Endothelial cell of umbilical vein (primary cell): Measurements from ENCODE around the gene ZNF850. TPM values are rescaled to one million over a fixed set of nuclear protein-coding genes. Genes with fewer than 3 reads are reported as not detected.

ENCODE experiments used
- BruUV-seq: library from RNA; stranded (reverse); fragments of 400-500 nt; replicated peaks from 2 replicates; lab custom pipeline; 2021; lab: Mats Ljungman, UMichigan
- CTCF ChIA-PET: fragments of 300-600, 350-600 bp; sonication (Branson Sonifier 250); formaldehyde crosslinking; loops from one replicate; lab custom pipeline; 2021; ENCODE audit warnings: antibody characterized with exemption, inconsistent platforms; lab: Charles Lee
- POLR2A ChIA-PET: fragments of 300-600, 350-600 bp; sonication (Branson Sonifier 250); formaldehyde crosslinking; loops from one replicate; lab custom pipeline; 2021; ENCODE audit warnings: antibody characterized with exemption, inconsistent platforms; lab: Charles Lee
- DNase-seq: peaks from one replicate; pipeline ENCODE4 v3.0.0-alpha.2; 2011; ENCODE audit warnings: low read depth, low spot score
- FAIRE-seq: peaks from 2 replicates; lab custom pipeline; 2011; peaks lifted over from hg19 to GRCh38; lab: Jason Lieb, UNC
- H2AFZ ChIP-seq: 2 replicates; pipeline ENCODE4 v1.6.0; 2012; ENCODE audit warnings: low read depth, low read length, control low read depth, inconsistent platforms
- H3K27ac ChIP-seq: 2 replicates; pipeline ENCODE4 v1.5.1; 2011; ENCODE audit warnings: low read depth, mild to moderate bottlenecking, control low read depth, low read length, moderate library complexity; ENCODE audit not compliant: insufficient read depth
- H3K27me3 ChIP-seq, 2 experiments: 2 replicates each; pipeline versions ENCODE4 v1.6.0 to v1.6.1; 2011; ENCODE audit warnings: low read length in 2 of 2, mixed read lengths in 1 of 2; ENCODE audit not compliant: control insufficient read depth in 2 of 2, insufficient read depth in 2 of 2
- H3K36me3 ChIP-seq, 2 experiments: 2 replicates in 1 of 2; 3 replicates in 1 of 2; pipeline ENCODE4 v1.5.1; 2011; ENCODE audit warnings: low read length in 2 of 2, mild to moderate bottlenecking in 1 of 2, moderate library complexity in 1 of 2; ENCODE audit not compliant: control insufficient read depth in 2 of 2, insufficient read depth in 2 of 2; ENCODE audit errors: extremely low read depth in 1 of 2
- H3K4me1 ChIP-seq: 3 replicates; pipeline ENCODE4 v1.5.1; 2011; ENCODE audit warnings: mild to moderate bottlenecking, low read length; ENCODE audit not compliant: control insufficient read depth, insufficient read depth; ENCODE audit errors: extremely low read depth
- H3K4me2 ChIP-seq: 2 replicates; pipeline ENCODE4 v1.6.1; 2011; ENCODE audit warnings: low read length, control low read depth, mixed read lengths; ENCODE audit not compliant: insufficient read depth
- H3K4me3 ChIP-seq, 3 experiments: fragments of 200-600 bp in 1 of 3; sonication (generic), shearing (Covaris generic) in 1 of 3; replicated peaks in 1 of 3; 2 replicates each; pipeline ENCODE4 v1.5.1; 2011 to 2016; ENCODE audit warnings: control low read depth in 3 of 3, low read length in 3 of 3, mild to moderate bottlenecking in 2 of 3, inconsistent platforms in 1 of 3, low read depth in 1 of 3, moderate library complexity in 1 of 3; ENCODE audit not compliant: insufficient read depth in 1 of 3
- H3K79me2 ChIP-seq: 2 replicates; pipeline ENCODE4 v1.6.0; 2012; ENCODE audit warnings: low read length, inconsistent platforms; ENCODE audit not compliant: control insufficient read depth, insufficient read depth
- H3K9ac ChIP-seq: replicated peaks from 2 replicates; pipeline ENCODE3; 2011; ENCODE audit warnings: low read length, control low read depth; ENCODE audit not compliant: insufficient read depth; ENCODE audit errors: extremely low read depth
- H3K9me1 ChIP-seq: replicated peaks from 3 replicates; pipeline ENCODE4 v1.6.0; 2011; ENCODE audit warnings: mild to moderate bottlenecking, low read length; ENCODE audit not compliant: control insufficient read depth, insufficient read depth; ENCODE audit errors: extremely low read depth
- H3K9me3 ChIP-seq: replicated peaks from 2 replicates; pipeline ENCODE4 v1.5.1; 2012; ENCODE audit warnings: low read length, inconsistent platforms; ENCODE audit not compliant: control insufficient read depth, insufficient read depth
- H4K20me1 ChIP-seq: replicated peaks from 2 replicates; pipeline ENCODE3; 2011; ENCODE audit warnings: mild to moderate bottlenecking, low read length; ENCODE audit not compliant: control insufficient read depth, insufficient read depth; ENCODE audit errors: extremely low read depth
- CTCF ChIP-seq, 2 donors: IDR thresholded peaks; 1 replicate in 1 of 2; 2 replicates in 1 of 2; pipeline ENCODE4 v1.5.1; 2011; ENCODE audit warnings: low read length in 2 of 2, mild to moderate bottlenecking in 2 of 2, moderate library complexity in 2 of 2, control low read depth in 1 of 2, inconsistent platforms in 1 of 2, low read depth in 1 of 2; ENCODE audit not compliant: insufficient read depth in 1 of 2; ENCODE audit errors: extremely low read depth in 1 of 2
- EZH2 ChIP-seq: IDR thresholded peaks from 2 replicates; pipeline ENCODE4 v1.6.1; 2012; ENCODE audit warnings: borderline replicate concordance, low read depth, mild to moderate bottlenecking, moderate library complexity, low read length, inconsistent platforms; ENCODE audit not compliant: severe bottlenecking
- FOS ChIP-seq: IDR thresholded peaks from 2 replicates; pipeline ENCODE4 v1.6.1; 2011; ENCODE audit warnings: mild to moderate bottlenecking, low read length, moderate library complexity, borderline replicate concordance; ENCODE audit not compliant: insufficient read depth
- GATA2 ChIP-seq: IDR thresholded peaks from 2 replicates; pipeline ENCODE4 v1.7.0; 2011; ENCODE audit warnings: low read depth, mild to moderate bottlenecking, moderate library complexity, mixed read lengths, low read length; ENCODE audit not compliant: insufficient read length, insufficient read depth
- JUN ChIP-seq: IDR thresholded peaks from 2 replicates; pipeline ENCODE4 v1.6.1; 2011; ENCODE audit warnings: borderline replicate concordance, low read depth; ENCODE audit not compliant: insufficient read length, insufficient read depth
- MYC ChIP-seq: IDR thresholded peaks from one replicate; pipeline ENCODE4 v1.6.1; 2011; ENCODE audit warnings: mild to moderate bottlenecking, low read depth, low read length
- POLR2A ChIP-seq: IDR thresholded peaks from 2 replicates; pipeline ENCODE4 v1.6.1; 2012; ENCODE audit warnings: low read depth, mild to moderate bottlenecking, control low read depth, low read length
- POLR2AphosphoS5 ChIP-seq: IDR thresholded peaks from 2 replicates; pipeline ENCODE4 v1.6.1; 2012; ENCODE audit warnings: low read depth, mild to moderate bottlenecking, control low read depth, low read length, moderate library complexity; ENCODE audit not compliant: insufficient read depth
- dilution Hi-C: fragments of 300-500 bp; cut with MboI; formaldehyde crosslinking; loops from one replicate; pipeline ENCODE4 v1.15.0; 2019; ENCODE audit warnings: low sequenced_read_pairs; ENCODE audit not compliant: extremely low pct_ligation_motif_present
- intact Hi-C: fragments of 100-400 bp; cut with micrococcal nuclease; formaldehyde crosslinking; loops from one replicate; pipeline ENCODE4 v1.10.0; 2022
- polyA plus RNA-seq, 4 experiments: library from polyadenylated mRNA; depleted of rRNA in 3 of 4; stranded (reverse) in 3 of 4; unstranded in 1 of 4; fragments of >200 nt; gene quantifications; 2 replicates each; pipeline versions ENCODE4 v1.2.1 to v1.2.3, GENCODE V29; 2011 to 2012; ENCODE audit warnings: missing spikeins in 1 of 4
- total RNA-seq: library from RNA; stranded (reverse); gene quantifications from 2 replicates; pipeline ENCODE4 v1.2.3, GENCODE V29; 2021
- TF ChIP-seq, protein P1 (sequence below): IDR thresholded peaks from 2 replicates; pipeline ENCODE4 v1.6.1; 2011; ENCODE audit not compliant: insufficient read depth, insufficient read length

ZNF850 gene
- total and polyA plus RNA-seq, 2 donors (not counting 3 experiments of a cell fraction or from before 2014, with no cell fraction given), result 0.98 to 4.5 TPM

- no peak for FAIRE-seq
- ChIA-PET CTCF (no interaction called here), POLR2A (no interaction called here)
- no peaks in the 10 kb centered on the region for H3K4me1 ChIP-seq
- no peak overlapping the region for H3K4me3 ChIP-seq
- H3K79me2 ChIP-seq, result no peaks in the 10 kb centered on the region
- no peaks in the 10 kb centered on the region for H4K20me1 ChIP-seq
- no peaks in the 10 kb centered on the region for H3K9me3 ChIP-seq
- dilution Hi-C loops (no loop called here), intact Hi-C loops (no loop called here)
- no peak for DNase-seq
- no peak overlapping the region for H2AFZ ChIP-seq
- no peaks in the 10 kb centered on the region for H3K27me3 ChIP-seq
- TF ChIP-seq CTCF (IDR thresholded peaks at IDR 0.05; ENCODE audit: extremely low read depth in 1 of 2, insufficient read depth in 1 of 2, low read depth in 1 of 2, low read length in 2 of 2) (no peak), MYC (no peak), GATA2 (no peak)
- H3K9ac ChIP-seq, result no peak overlapping the region
- BruUV-seq, result no TSS peak
- no peaks in the 10 kb centered on the region for H3K36me3 ChIP-seq
- H3K4me2 ChIP-seq, result no peak overlapping the region
- no peak overlapping the region for H3K27ac ChIP-seq
- H3K9me1 ChIP-seq, result no peaks in the 10 kb centered on the region
Observed at GRCh38 chr19:36707134-36707533, 65.5 kb downstream of the ZNF850 start.

- intact Hi-C loops, result no loop called here
- H3K9me1 ChIP-seq, result no peaks in the 10 kb centered on the region
- FAIRE-seq (no peak), DNase-seq (no peak)
- no peaks in the 10 kb centered on the region for H4K20me1 ChIP-seq
- BruUV-seq, result TSS peak; percentile 9
- peaks cover 5 to 10% of the 10 kb centered on the region in 2 experiments for H3K36me3 ChIP-seq
- no peaks in the 10 kb centered on the region for H3K27me3 ChIP-seq
- H3K4me2 ChIP-seq, result peak overlapping the region; percentile 87
- no peaks in the 10 kb centered on the region for H3K9me3 ChIP-seq
- dilution Hi-C loops, result no loop called here
- H2AFZ ChIP-seq, result peak overlapping the region; percentile 64
- H3K9ac ChIP-seq, result peak overlapping the region; percentile 7
- H3K4me3 ChIP-seq, result peak overlapping the region; percentile 10 to 80 (median 80)
- H3K79me2 ChIP-seq, result peaks cover 9% of the 10 kb centered on the region
- peaks cover 13% of the 10 kb centered on the region for H3K4me1 ChIP-seq
- TF ChIP-seq, protein P1, sequence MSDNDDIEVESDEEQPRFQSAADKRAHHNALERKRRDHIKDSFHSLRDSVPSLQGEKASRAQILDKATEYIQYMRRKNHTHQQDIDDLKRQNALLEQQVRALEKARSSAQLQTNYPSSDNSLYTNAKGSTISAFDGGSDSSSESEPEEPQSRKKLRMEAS, result no peak
- TF ChIP-seq MYC (no peak), FOS (no peak), CTCF (IDR thresholded peaks at IDR 0.05; ENCODE audit: extremely low read depth in 1 of 2, insufficient read depth in 1 of 2, low read depth in 1 of 2, low read length in 2 of 2) (no peak), JUN (no peak), POLR2A (no peak), POLR2AphosphoS5 (no peak), GATA2 (no peak), EZH2 (no peak)
- ChIA-PET CTCF (no interaction called here), POLR2A (no interaction called here)
- no peak overlapping the region for H3K27ac ChIP-seq
Observed at GRCh38 chr19:36688058-36688457, 84.5 kb downstream of the ZNF850 start.
